Ascending aorta (tissue), 2 donors: ENCODE results near the gene CYREN. TPM values are rescaled to one million over a fixed set of nuclear protein-coding genes. Genes with fewer than 3 reads are reported as not detected.
A peak's percentile ranks its signal among the peaks of the same experiment; 100 is the strongest.

Experiments used
- DNase-seq, 2 donors: peaks; one replicate each; pipeline ENCODE4 v3.0.0-alpha.2; 2019; ENCODE audit warnings: low spot score in 2 of 2
- H3K27ac ChIP-seq, 2 donors: fragments of 200-600 bp; sonication (generic); one replicate each; pipeline ENCODE4 v1.5.1; 2016 to 2017; ENCODE audit warnings: mild to moderate bottlenecking in 1 of 2
- H3K27me3 ChIP-seq: fragments of 200-600 bp; sonication (generic); one replicate; pipeline ENCODE4 v1.5.1; 2017
- H3K36me3 ChIP-seq, 2 donors: fragments of 200-600 bp; sonication (generic); one replicate each; pipeline ENCODE4 v1.5.1; 2016
- H3K4me1 ChIP-seq, 2 donors: fragments of 200-600 bp; sonication (generic); one replicate each; pipeline ENCODE4 v1.5.1; 2016 to 2017; ENCODE audit warnings: mild to moderate bottlenecking in 1 of 2
- H3K4me3 ChIP-seq, 2 donors: fragments of 200-600 bp; sonication (generic); one replicate each; pipeline ENCODE4 v1.5.1; 2016 to 2017; ENCODE audit warnings: mild to moderate bottlenecking in 1 of 2
- H3K9me3 ChIP-seq, 2 donors: fragments of 200-600 bp; sonication (generic); one replicate each; pipeline ENCODE4 v1.5.1; 2016
- CTCF ChIP-seq, 3 experiments: fragments of 200-600 bp in 2 of 3; fragments of 450-650 bp in 1 of 3; sonication (generic) in 2 of 3; IDR thresholded peaks; one replicate each; pipeline ENCODE4 v1.5.1; 2016 to 2019; ENCODE audit warnings: antibody characterized with exemption in 3 of 3, mild to moderate bottlenecking in 1 of 3, moderate library complexity in 1 of 3
- intact Hi-C: fragments of 100-400 bp; cut with DNase I; formaldehyde crosslinking; loops from one replicate; pipeline ENCODE4 v1.15.1; 2023
- total RNA-seq: library from RNA; depleted of rRNA; stranded (reverse); fragments of >200 nt; gene quantifications from one replicate; pipeline ENCODE4 v1.1.0, GENCODE V29; 2016

The CYREN gene
- total RNA-seq, 1 donor from 2014 or later, result 21.6 TPM

DNA sequence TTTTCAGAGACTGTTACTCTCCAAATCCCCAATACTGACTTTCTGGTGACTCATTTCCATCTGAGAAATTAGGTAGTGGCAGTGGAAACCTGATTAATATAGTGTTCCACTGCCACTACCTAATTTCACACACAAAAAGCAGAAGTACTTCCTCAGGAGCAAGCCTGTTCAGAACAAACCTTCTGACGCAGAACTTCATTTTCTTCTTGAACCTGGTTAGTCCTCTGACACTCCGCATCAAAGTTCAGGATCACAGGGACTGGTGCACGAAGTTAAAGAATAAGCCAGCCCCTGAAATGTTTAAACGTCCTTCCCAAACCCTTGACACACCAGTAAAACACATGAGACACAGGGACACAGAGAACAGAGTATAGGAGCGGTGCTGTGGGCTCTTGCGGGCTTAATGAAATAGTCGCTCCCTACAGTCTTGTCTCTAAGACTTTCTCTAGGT lies 36.5 kb upstream of the CYREN start:
- Histone ChIP-seq H3K4me1 (peaks cover 0 to 21% of the 10 kb centered on the region in 2 donors), H3K36me3 (peaks cover 16 to 19% of the 10 kb centered on the region in 2 donors), H3K4me3 (no peak overlapping the region), H3K9me3 (no peaks in the 10 kb centered on the region), H3K27ac (peak overlapping the region in 1 of 2 donors; percentile 37), H3K27me3 (no peaks in the 10 kb centered on the region)
- intact Hi-C loops, result no loop called here
- no peak for DNase-seq
- no peak for TF ChIP-seq CTCF (IDR thresholded peaks at IDR 0.05)

DNA sequence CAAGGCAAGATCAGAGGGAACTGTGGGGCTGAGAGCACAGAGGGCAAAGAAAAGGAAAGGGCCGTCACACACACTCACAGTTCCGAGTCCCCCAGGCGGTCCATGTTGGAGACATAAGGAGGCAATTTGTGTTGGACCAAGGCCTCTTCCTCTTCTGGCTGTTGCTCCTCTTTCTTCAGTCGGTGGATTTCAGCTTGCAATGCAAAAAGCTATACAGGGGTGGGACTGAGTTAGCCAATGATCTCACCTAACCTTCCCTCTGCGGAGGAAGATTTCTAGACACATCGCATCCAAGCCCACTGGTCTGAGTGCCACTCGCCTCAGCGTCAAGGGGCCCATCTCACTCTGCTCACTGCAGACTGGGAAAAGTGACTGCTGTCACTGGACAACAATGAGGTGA lies 35.3 kb upstream of the CYREN start:
- peaks cover 19 to 27% of the 10 kb centered on the region in 2 donors for H3K36me3 ChIP-seq
- no peaks in the 10 kb centered on the region for H3K9me3 ChIP-seq
- H3K27ac ChIP-seq, result no peak overlapping the region
- TF ChIP-seq CTCF (IDR thresholded peaks at IDR 0.05), result no peak
- H3K4me1 ChIP-seq, result peaks cover 0 to 21% of the 10 kb centered on the region in 2 donors
- no peaks in the 10 kb centered on the region for H3K27me3 ChIP-seq
- no peak for DNase-seq
- no peak overlapping the region for H3K4me3 ChIP-seq
- intact Hi-C loops, result no loop called here

DNA sequence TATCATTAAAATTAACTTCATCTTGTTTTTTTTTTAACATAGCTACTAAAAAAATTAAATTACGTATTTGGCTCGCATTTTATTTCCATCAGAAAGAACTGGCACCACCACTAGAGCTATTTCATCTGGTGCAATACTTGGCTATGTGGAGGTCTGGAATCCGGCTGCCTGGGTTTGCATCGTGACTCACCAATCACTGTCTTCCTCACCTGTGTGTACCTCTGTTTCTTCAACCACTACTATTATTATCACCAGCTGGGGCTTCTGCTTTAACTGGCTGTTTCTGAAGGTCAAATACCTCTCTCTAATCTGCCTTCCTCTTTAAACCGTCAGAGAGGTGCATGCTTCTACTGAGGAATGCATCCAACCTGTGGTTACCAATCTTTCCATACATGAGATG lies 34.4 kb upstream of the CYREN start:
- Histone ChIP-seq H3K36me3 (peaks cover 19 to 31% of the 10 kb centered on the region in 2 donors), H3K27me3 (no peaks in the 10 kb centered on the region), H3K4me1 (peaks cover 0 to 16% of the 10 kb centered on the region in 2 donors), H3K9me3 (no peaks in the 10 kb centered on the region), H3K27ac (no peak overlapping the region), H3K4me3 (no peak overlapping the region)
- no peak for TF ChIP-seq CTCF (IDR thresholded peaks at IDR 0.05)
- no peak for DNase-seq
- intact Hi-C loops, result no loop called here

GRCh38 chr7:135204341-135204749 lies 33.8 kb upstream of the CYREN start:
- Histone ChIP-seq H3K27ac (peak overlapping the region; percentile 3 to 8), H3K36me3 (peaks cover 19 to 31% of the 10 kb centered on the region in 2 donors), H3K4me3 (no peak overlapping the region), H3K4me1 (peaks cover 0 to 11% of the 10 kb centered on the region in 2 donors), H3K9me3 (no peaks in the 10 kb centered on the region), H3K27me3 (no peaks in the 10 kb centered on the region)
- TF ChIP-seq CTCF (IDR thresholded peaks at IDR 0.05), result no peak
- DNase-seq, result no peak
- intact Hi-C loops, result no loop called here

DNA sequence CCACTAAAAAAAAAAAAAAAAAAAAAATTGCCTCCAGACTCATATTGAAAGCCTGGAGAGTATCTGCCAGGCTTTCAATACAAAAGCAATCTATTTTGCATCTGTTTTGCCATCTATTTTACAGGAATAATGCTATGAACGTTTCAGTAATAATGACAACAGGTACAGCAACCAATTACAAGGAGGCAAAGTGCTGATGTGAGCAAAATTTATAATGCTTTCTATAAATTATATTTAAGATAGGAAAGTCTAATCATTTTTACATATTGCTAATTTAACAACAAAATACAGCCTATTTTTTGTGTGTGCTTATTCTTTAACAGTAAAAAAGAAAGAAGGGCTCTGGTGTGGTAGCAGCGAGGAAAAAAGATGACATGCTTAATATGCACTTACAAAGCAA lies 30.8 kb upstream of the CYREN start:
- intact Hi-C loops, result no loop called here
- H3K36me3 ChIP-seq, result peaks cover 41 to 51% of the 10 kb centered on the region in 2 donors
- no peak for TF ChIP-seq CTCF (IDR thresholded peaks at IDR 0.05)

DNA sequence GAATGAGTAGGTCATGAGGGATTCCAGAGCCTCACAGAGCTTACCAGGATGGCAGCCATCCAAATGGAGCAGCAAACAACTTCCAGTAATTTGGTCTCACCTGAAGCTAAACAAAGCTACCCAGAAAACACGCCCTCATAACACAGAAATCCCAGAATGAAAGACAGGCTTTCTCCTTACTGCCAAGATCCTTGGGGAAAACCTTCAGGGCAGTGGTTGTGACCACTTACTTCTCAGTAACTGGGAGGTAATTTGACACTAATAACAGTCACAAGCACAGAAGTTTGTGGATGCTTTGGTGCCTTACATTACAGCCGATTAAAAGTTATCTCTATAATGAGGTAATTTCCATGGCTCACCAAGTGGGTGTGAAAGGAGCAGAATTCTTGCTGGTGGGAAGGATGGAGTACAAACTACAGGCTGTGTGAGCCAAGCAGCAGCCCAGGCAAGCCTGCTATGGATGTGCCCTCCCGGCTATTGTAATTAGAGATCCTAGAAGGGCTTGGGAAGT lies 30.4 kb upstream of the CYREN start:
- no peak for TF ChIP-seq CTCF (IDR thresholded peaks at IDR 0.05)
- Histone ChIP-seq H3K27me3 (no peaks in the 10 kb centered on the region), H3K36me3 (peaks cover 45 to 53% of the 10 kb centered on the region in 2 donors), H3K9me3 (no peaks in the 10 kb centered on the region), H3K27ac (no peak overlapping the region), H3K4me3 (no peak overlapping the region), H3K4me1 (peaks cover 0 to 2% of the 10 kb centered on the region in 2 donors)
- intact Hi-C loops, result no loop called here
- peak in 1 of 2 donors; percentile 30 for DNase-seq

More for the DNA sequence above, 30.8 kb upstream of the CYREN start:
- no peaks in the 10 kb centered on the region for H3K27me3 ChIP-seq
- no peak overlapping the region for H3K27ac ChIP-seq
- no peak overlapping the region for H3K4me3 ChIP-seq
- no peaks in the 10 kb centered on the region for H3K9me3 ChIP-seq
- DNase-seq, result no peak
- H3K4me1 ChIP-seq, result peaks cover 0 to 2% of the 10 kb centered on the region in 2 donors
